H1 (cell line): ENCODE measurements around the gene INPP4B. TPM values are rescaled to one million over a fixed set of nuclear protein-coding genes. Genes with fewer than 3 reads are reported as not detected.

Experiments used
- CTCF ChIA-PET: fragments of 300-600 bp; sonication (Branson Sonifier 250); formaldehyde crosslinking; loops from one replicate; lab custom pipeline; 2021; ENCODE audit not compliant: partially characterized antibody; lab: Charles Lee
- POLR2A ChIA-PET: fragments of 300-600 bp; sonication (Branson Sonifier 250); formaldehyde crosslinking; loops from one replicate; lab custom pipeline; 2021; ENCODE audit warnings: inconsistent platforms; ENCODE audit not compliant: partially characterized antibody; lab: Charles Lee
- DNase-seq, 2 experiments: peaks; one replicate each; pipeline versions ENCODE4 v3.0.0 to v3.0.0-alpha.2; 2010 to 2022; ENCODE audit warnings: low spot score in 2 of 2, low read depth in 1 of 2, mixed read lengths in 1 of 2
- FAIRE-seq: peaks from 2 replicates; lab custom pipeline; 2011; peaks lifted over from hg19 to GRCh38; lab: Jason Lieb, UNC
- H2AFZ ChIP-seq: 2 replicates; pipeline ENCODE4 v1.8.1; 2012; ENCODE audit warnings: low read length, inconsistent platforms
- H2AK5ac ChIP-seq: 2 replicates; pipeline ENCODE4 v1.6.1; 2013; ENCODE audit warnings: low read depth, low read length
- H2BK120ac ChIP-seq: replicated peaks from 2 replicates; pipeline ENCODE3; 2013; ENCODE audit warnings: low read depth, low read length, inconsistent platforms
- H2BK12ac ChIP-seq: 2 replicates; pipeline ENCODE4 v1.6.1; 2013; ENCODE audit warnings: low read depth, low read length
- H2BK15ac ChIP-seq: 2 replicates; pipeline ENCODE4 v1.6.1; 2013; ENCODE audit warnings: low read length
- H2BK20ac ChIP-seq: 2 replicates; pipeline ENCODE4 v1.6.1; 2013; ENCODE audit warnings: low read length
- H2BK5ac ChIP-seq: 2 replicates; pipeline ENCODE4 v1.6.1; 2013; ENCODE audit warnings: low read depth, low read length
- H3K14ac ChIP-seq: 2 replicates; pipeline ENCODE4 v1.6.1; 2013; ENCODE audit warnings: inconsistent platforms; ENCODE audit not compliant: insufficient read length
- H3K18ac ChIP-seq: 2 replicates; pipeline ENCODE4 v1.6.1; 2013; ENCODE audit warnings: low read length; ENCODE audit errors: extremely low read depth
- H3K23ac ChIP-seq: 2 replicates; pipeline ENCODE4 v1.6.1; 2013; ENCODE audit warnings: inconsistent platforms; ENCODE audit not compliant: insufficient read length
- H3K23me2 ChIP-seq: 2 replicates; pipeline ENCODE4 v1.6.1; 2013; ENCODE audit warnings: low read depth, low read length
- H3K27ac ChIP-seq: 2 replicates; pipeline ENCODE4 v1.6.1; 2011; ENCODE audit warnings: low read depth, low read length, inconsistent platforms
- H3K27me3 ChIP-seq, 4 experiments: replicated peaks in 1 of 4; 1 replicate in 1 of 4; 2 replicates in 3 of 4; pipeline versions ENCODE4 v1.6.1 to v1.8.1; 2011 to 2013; ENCODE audit warnings: low read length in 3 of 4, mild to moderate bottlenecking in 3 of 4, inconsistent platforms in 2 of 4, mixed read lengths in 2 of 4, moderate library complexity in 1 of 4; ENCODE audit not compliant: control insufficient read depth in 3 of 4, insufficient read depth in 3 of 4; ENCODE audit errors: extremely low read depth in 1 of 4
- H3K36me3 ChIP-seq, 4 experiments: 2 replicates each; pipeline versions ENCODE4 v1.6.1 to v1.8.1; 2011 to 2013; ENCODE audit warnings: mild to moderate bottlenecking in 4 of 4, low read length in 3 of 4, moderate library complexity in 2 of 4, control low read depth in 1 of 4, inconsistent platforms in 1 of 4; ENCODE audit not compliant: insufficient read depth in 4 of 4, control insufficient read depth in 2 of 4
- H3K4ac ChIP-seq: replicated peaks from 2 replicates; pipeline ENCODE3; 2013; ENCODE audit warnings: low read length, low read depth, mixed read lengths, inconsistent platforms; ENCODE audit not compliant: insufficient read length
- H3K4me1 ChIP-seq, 4 experiments: replicated peaks in 1 of 4; 1 replicate in 1 of 4; 2 replicates in 3 of 4; pipeline versions ENCODE4 v1.6.1 to v1.8.1; 2011 to 2013; ENCODE audit warnings: low read length in 3 of 4, inconsistent platforms in 2 of 4, mixed read lengths in 1 of 4; ENCODE audit not compliant: insufficient read depth in 4 of 4, control insufficient read depth in 3 of 4
- H3K4me2 ChIP-seq, 2 experiments: 2 replicates each; pipeline versions ENCODE4 v1.6.1 to v1.8.1; 2011 to 2013; ENCODE audit warnings: low read depth in 2 of 2, low read length in 2 of 2, control low read depth in 1 of 2, inconsistent platforms in 1 of 2, mild to moderate bottlenecking in 1 of 2; ENCODE audit not compliant: insufficient read depth in 1 of 2
- H3K4me3 ChIP-seq, 4 experiments: fragments of 200-600, 300-600 bp in 1 of 4; sonication (generic), shearing (Covaris generic), sonication (Bioruptor Twin) in 1 of 4; 2 replicates each; pipeline versions ENCODE4 v1.5.1 to v1.8.1; 2011 to 2016; ENCODE audit warnings: low read length in 4 of 4, low read depth in 3 of 4, control low read depth in 2 of 4, inconsistent platforms in 2 of 4, mild to moderate bottlenecking in 2 of 4, mixed read lengths in 1 of 4, moderate library complexity in 1 of 4; ENCODE audit not compliant: insufficient read depth in 2 of 4; ENCODE audit errors: extremely low read depth in 1 of 4
- H3K56ac ChIP-seq: replicated peaks from 2 replicates; pipeline ENCODE3; 2013; ENCODE audit warnings: low read depth, mild to moderate bottlenecking, mixed read lengths, low read length, inconsistent platforms; ENCODE audit not compliant: insufficient read length
- H3K79me1 ChIP-seq: 2 replicates; pipeline ENCODE4 v1.6.1; 2013; ENCODE audit warnings: low read depth, low read length, control low read depth
- H3K79me2 ChIP-seq, 2 experiments: 2 replicates each; pipeline versions ENCODE4 v1.6.1 to v1.8.1; 2012 to 2013; ENCODE audit warnings: low read length in 2 of 2, mild to moderate bottlenecking in 2 of 2, inconsistent platforms in 1 of 2; ENCODE audit not compliant: insufficient read depth in 2 of 2, control insufficient read depth in 1 of 2
- H3K9ac ChIP-seq, 4 experiments: replicated peaks in 1 of 4; 1 replicate in 1 of 4; 2 replicates in 3 of 4; pipeline versions ENCODE4 v1.6.1 to v1.8.1; 2011 to 2013; ENCODE audit warnings: low read depth in 3 of 4, low read length in 3 of 4, control low read depth in 2 of 4, mild to moderate bottlenecking in 2 of 4, moderate library complexity in 2 of 4, inconsistent platforms in 1 of 4; ENCODE audit errors: extremely low read depth in 1 of 4
- H3K9me3 ChIP-seq, 2 experiments: 2 replicates each; pipeline versions ENCODE4 v1.6.1 to v1.8.1; 2012 to 2013; ENCODE audit warnings: mild to moderate bottlenecking in 2 of 2, moderate library complexity in 2 of 2, control low read depth in 1 of 2, inconsistent platforms in 1 of 2, low read depth in 1 of 2, low read length in 1 of 2, mixed read lengths in 1 of 2; ENCODE audit not compliant: insufficient read depth in 2 of 2
- H4K20me1 ChIP-seq, 2 experiments: replicated peaks in 1 of 2; 2 replicates each; pipeline versions ENCODE3 to v1.8.1; 2011 to 2013; ENCODE audit warnings: inconsistent platforms in 2 of 2, low read length in 2 of 2, mild to moderate bottlenecking in 1 of 2; ENCODE audit not compliant: insufficient read depth in 2 of 2, control insufficient read depth in 1 of 2
- H4K5ac ChIP-seq: 2 replicates; pipeline ENCODE4 v1.6.1; 2013; ENCODE audit warnings: low read length, low read depth, mixed read lengths, inconsistent platforms; ENCODE audit not compliant: insufficient read length
- H4K8ac ChIP-seq: 2 replicates; pipeline ENCODE4 v1.8.0; 2013; ENCODE audit warnings: mild to moderate bottlenecking, moderate library complexity, low read length, inconsistent platforms; ENCODE audit not compliant: insufficient read depth; ENCODE audit errors: extremely low read depth
- H4K91ac ChIP-seq: replicated peaks from 2 replicates; pipeline ENCODE3; 2013; ENCODE audit warnings: low read length, mixed read lengths, inconsistent platforms; ENCODE audit not compliant: insufficient read length
- BACH1 ChIP-seq: IDR thresholded peaks from 2 replicates; pipeline ENCODE4 v1.6.1; 2012; ENCODE audit warnings: low read length, improper control_type of control experiment
- CHD1 ChIP-seq: IDR thresholded peaks from 2 replicates; pipeline ENCODE4 v1.6.1; 2012; ENCODE audit warnings: low read depth, low read length, improper control_type of control experiment
- CHD2 ChIP-seq: IDR thresholded peaks from 2 replicates; pipeline ENCODE4 v1.6.1; 2012; ENCODE audit warnings: low read length, improper control_type of control experiment
- CREB1 ChIP-seq: IDR thresholded peaks from 2 replicates; pipeline ENCODE4 v1.6.1; 2012; ENCODE audit warnings: inconsistent platforms
- HDAC6 ChIP-seq: IDR thresholded peaks from one replicate; pipeline ENCODE4 v1.7.1; 2012; ENCODE audit warnings: low read depth, mild to moderate bottlenecking, inconsistent platforms, low read length, moderate library complexity
- JUND ChIP-seq: IDR thresholded peaks from 2 replicates; pipeline ENCODE4 v1.6.1; 2011; ENCODE audit warnings: mild to moderate bottlenecking, improper control_type of control experiment, low read length
- KDM1A ChIP-seq: fragments of 200-600, 300-600 bp; sonication (generic); IDR thresholded peaks from 2 replicates; pipeline ENCODE4 v1.7.1; 2016; ENCODE audit warnings: mild to moderate bottlenecking, low read length, borderline replicate concordance
- NRF1 ChIP-seq: IDR thresholded peaks from 2 replicates; pipeline ENCODE4 v1.6.1; 2011; ENCODE audit warnings: mild to moderate bottlenecking, low read depth, low read length, improper control_type of control experiment
- POLR2A ChIP-seq, 2 experiments: IDR thresholded peaks; 1 replicate in 1 of 2; 2 replicates in 1 of 2; pipeline ENCODE4 v1.6.1; 2011; ENCODE audit warnings: low read depth in 2 of 2, low read length in 2 of 2, mild to moderate bottlenecking in 2 of 2; ENCODE audit errors: control extremely low read depth in 1 of 2
- RAD21 ChIP-seq, 2 experiments: IDR thresholded peaks in 1 of 2; conservative IDR thresholded peaks in 1 of 2; 2 replicates each; pipeline ENCODE4 v1.6.1; 2011; ENCODE audit warnings: low read depth in 2 of 2, low read length in 2 of 2, improper control_type of control experiment in 1 of 2, inconsistent platforms in 1 of 2, mild to moderate bottlenecking in 1 of 2, moderate library complexity in 1 of 2
- RXRA ChIP-seq: IDR thresholded peaks from 2 replicates; pipeline ENCODE4 v1.6.1; 2011; ENCODE audit warnings: low read depth, mild to moderate bottlenecking, low read length, moderate library complexity; ENCODE audit not compliant: insufficient read depth
- SIN3A ChIP-seq, 2 experiments: IDR thresholded peaks in 1 of 2; conservative IDR thresholded peaks in 1 of 2; 2 replicates each; pipeline ENCODE4 v1.6.1; 2011 to 2012; ENCODE audit warnings: low read length in 2 of 2, improper control_type of control experiment in 1 of 2, low read depth in 1 of 2, mild to moderate bottlenecking in 1 of 2
- SRF ChIP-seq: IDR thresholded peaks from 2 replicates; pipeline ENCODE4 v1.6.1; 2011; ENCODE audit warnings: mild to moderate bottlenecking, low read depth, low read length, moderate library complexity
- TAF1 ChIP-seq: IDR thresholded peaks from 2 replicates; pipeline ENCODE4 v1.6.1; 2011; ENCODE audit warnings: mild to moderate bottlenecking, low read depth, low read length
- WGBS, 2 experiments: shearing (Covaris generic) in 1 of 2; methylation state at CpG; one replicate each; pipeline versions ENCODE4 v1.1.6 to v1.1.7; 2013 to 2015; ENCODE audit warnings: low lambda C conversion rate in 2 of 2, mixed read lengths in 2 of 2, inconsistent platforms in 1 of 2, low coverage in 1 of 2, missing lambda C conversion rate in 1 of 2; ENCODE audit not compliant: insufficient replicate concordance in 2 of 2, insufficient coverage in 1 of 2, insufficient read length in 1 of 2; ENCODE audit errors: extremely low coverage in 1 of 2, missing lambda C conversion rate in 1 of 2; 5-methylcytosine and 5-hydroxymethylcytosine counted together
- polyA plus RNA-seq, 7 experiments: library from polyadenylated mRNA; depleted of rRNA in 3 of 7; stranded (reverse) in 5 of 7; unstranded in 2 of 7; fragments of >200 nt in 5 of 7; fragments of 200-250 nt in 2 of 7; gene quantifications; 1 replicate in 5 of 7; 2 replicates in 1 of 7; 4 replicates in 1 of 7; pipeline versions ENCODE4 v1.2.1 to v1.2.3, GENCODE V29; 2011 to 2013; ENCODE audit warnings: missing spikeins in 2 of 7, mixed read lengths in 2 of 7
- total RNA-seq: library from RNA; stranded (reverse); fragmentation: NEBNext Ultra II Directional; extraction: Animal tissue kit (Norgen Biotek cat#: 25700); gene quantifications from 2 replicates; pipeline ENCODE4 v1.2.1, GENCODE V29; 2021
- TF ChIP-seq, protein P1 (sequence below): IDR thresholded peaks from 2 replicates; pipeline ENCODE4 v1.6.1; 2011; ENCODE audit warnings: low read depth, mild to moderate bottlenecking, low read length; ENCODE audit not compliant: insufficient read depth

Gene INPP4B
- total and polyA plus RNA-seq, 2 of the 8 experiments (the other 6 are each of a cell fraction or from before 2014, with no cell fraction given), result 0.11 to 0.54 TPM

DNA sequence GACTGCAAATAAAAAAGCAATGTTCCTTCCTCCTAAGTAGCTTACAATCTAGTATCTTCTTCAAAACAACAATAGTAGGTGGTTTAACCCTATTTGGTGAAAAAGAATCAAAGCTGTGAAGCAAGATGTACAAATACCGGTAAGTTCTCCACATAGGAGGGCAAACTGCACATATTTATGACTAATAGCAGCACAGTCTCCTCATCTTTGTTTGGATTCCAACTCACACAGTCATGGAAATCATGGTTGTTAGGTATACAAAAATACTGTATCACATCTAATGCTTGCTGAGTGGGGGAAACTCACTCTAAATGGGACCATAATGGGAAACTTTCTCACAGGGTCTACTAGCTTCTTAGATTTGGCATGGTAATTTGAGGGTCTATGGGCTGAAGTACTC is 597.2 kb downstream of the INPP4B start:
- no peak overlapping the region for H3K56ac ChIP-seq
- ChIA-PET CTCF (no interaction called here), POLR2A (no interaction called here)
- H3K9ac ChIP-seq, result no peak overlapping the region
- no peaks in the 10 kb centered on the region for H3K79me2 ChIP-seq
- H3K36me3 ChIP-seq, result no peaks in the 10 kb centered on the region
- H3K4me1 ChIP-seq, result no peaks in the 10 kb centered on the region
- H2AK5ac ChIP-seq, result no peak overlapping the region
- H3K27ac ChIP-seq, result no peak overlapping the region
- H3K23me2 ChIP-seq, result no peaks in the 10 kb centered on the region
- WGBS, 2 experiments, result 95% methylated on average over 1 of the region's 1 CpG; no CpG with 5 or more reads in 1 of the 2 experiments
- no peak overlapping the region for H2AFZ ChIP-seq
- no peak overlapping the region for H3K18ac ChIP-seq
- no peak overlapping the region for H3K4me3 ChIP-seq
- no peak overlapping the region for H4K91ac ChIP-seq
- no peaks in the 10 kb centered on the region for H3K79me1 ChIP-seq
- H2BK120ac ChIP-seq, result no peak overlapping the region
- no peaks in the 10 kb centered on the region for H4K20me1 ChIP-seq
- no peak overlapping the region for H2BK15ac ChIP-seq
- no peak overlapping the region for H4K5ac ChIP-seq
- H3K4ac ChIP-seq, result no peak overlapping the region
- no peak overlapping the region for H2BK5ac ChIP-seq
- peaks cover 7 to 10% of the 10 kb centered on the region in 2 experiments; a peak in 2 of 4 replicates for H3K9me3 ChIP-seq
- H3K23ac ChIP-seq, result no peak overlapping the region
- H3K27me3 ChIP-seq, result no peaks in the 10 kb centered on the region
- no peak overlapping the region for H3K14ac ChIP-seq
- H3K4me2 ChIP-seq, result no peak overlapping the region
- H2BK12ac ChIP-seq, result no peak overlapping the region
- DNase-seq (no peak), FAIRE-seq (no peak)
- H2BK20ac ChIP-seq, result no peak overlapping the region
- no peak overlapping the region for H4K8ac ChIP-seq
- no peak for TF ChIP-seq SIN3A (conservative IDR thresholded peaks at IDR 0.05 in 1 of 2, IDR thresholded peaks at IDR 0.05 in 1 of 2; ENCODE audit: low read depth in 1 of 2, low read length in 2 of 2)
- TF ChIP-seq CHD2, result no peak
- TF ChIP-seq RAD21 (IDR thresholded peaks at IDR 0.05 in 1 of 2, conservative IDR thresholded peaks at IDR 0.05 in 1 of 2; ENCODE audit: low read depth in 2 of 2, low read length in 2 of 2), result no peak
- no peak for TF ChIP-seq BACH1
- TF ChIP-seq POLR2A (IDR thresholded peaks at IDR 0.05; ENCODE audit: control extremely low read depth in 1 of 2, low read depth in 2 of 2, low read length in 2 of 2), result no peak
- no peak for TF ChIP-seq HDAC6
- no peak for TF ChIP-seq TAF1
- TF ChIP-seq RXRA, result no peak
- no peak for TF ChIP-seq JUND
- TF ChIP-seq, protein P1, sequence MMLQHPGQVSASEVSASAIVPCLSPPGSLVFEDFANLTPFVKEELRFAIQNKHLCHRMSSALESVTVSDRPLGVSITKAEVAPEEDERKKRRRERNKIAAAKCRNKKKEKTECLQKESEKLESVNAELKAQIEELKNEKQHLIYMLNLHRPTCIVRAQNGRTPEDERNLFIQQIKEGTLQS, result no peak
- TF ChIP-seq NRF1, result no peak
- no peak for TF ChIP-seq SRF
- TF ChIP-seq KDM1A, result no peak
- TF ChIP-seq CHD1, result no peak
- TF ChIP-seq CREB1, result no peak
